Suprapubic skin (tissue), 4 donors: ENCODE data around the gene PRR35. TPM values are rescaled to one million over a fixed set of nuclear protein-coding genes. Genes with fewer than 3 reads are reported as not detected.
A peak's percentile ranks its signal among the peaks of the same experiment; 100 is the strongest.

ENCODE experiments used
- DNase-seq, 2 donors: peaks; one replicate each; pipeline ENCODE4 v3.0.0-alpha.2; 2019; ENCODE audit warnings: low spot score in 2 of 2
- H3K27ac ChIP-seq: fragments of 200-600 bp; sonication (generic); one replicate; pipeline ENCODE4 v1.5.1; 2019
- H3K27me3 ChIP-seq: fragments of 200-600 bp; sonication (generic); one replicate; pipeline ENCODE4 v1.5.1; 2019
- H3K36me3 ChIP-seq: fragments of 200-600 bp; sonication (generic); one replicate; pipeline ENCODE4 v1.5.1; 2019
- H3K4me1 ChIP-seq: fragments of 200-600 bp; sonication (generic); one replicate; pipeline ENCODE4 v1.5.1; 2019
- H3K4me3 ChIP-seq: fragments of 200-600 bp; sonication (generic); one replicate; pipeline ENCODE4 v1.5.1; 2019; ENCODE audit warnings: mild to moderate bottlenecking
- H3K9me3 ChIP-seq: fragments of 200-600 bp; sonication (generic); one replicate; pipeline ENCODE4 v1.5.1; 2019
- CTCF ChIP-seq, 2 donors: fragments of 200-600 bp in 1 of 2; fragments of 450-650 bp in 1 of 2; sonication (generic) in 1 of 2; IDR thresholded peaks; one replicate each; pipeline ENCODE4 v1.5.1; 2016 to 2019; ENCODE audit warnings: antibody characterized with exemption in 2 of 2, mild to moderate bottlenecking in 1 of 2, moderate library complexity in 1 of 2
- EP300 ChIP-seq: sonication (generic); formaldehyde crosslinking; IDR thresholded peaks from one replicate; pipeline ENCODE4 v1.6.1; 2017; ENCODE audit warnings: antibody characterized with exemption
- POLR2A ChIP-seq, 2 donors: fragments of 450-650 bp; IDR thresholded peaks; one replicate each; pipeline ENCODE4 v1.6.1; 2017; ENCODE audit warnings: antibody characterized with exemption in 2 of 2, mild to moderate bottlenecking in 2 of 2, moderate library complexity in 2 of 2
- POLR2AphosphoS5 ChIP-seq, 3 donors: sonication (generic); formaldehyde crosslinking; IDR thresholded peaks; one replicate each; pipeline ENCODE4 v1.6.1; 2017; ENCODE audit warnings: antibody characterized with exemption in 3 of 3
- whole genome bisulfite sequencing: methylation state at CpG from one replicate; pipeline ENCODE4 v1.1.5; 2018; 5-methylcytosine and 5-hydroxymethylcytosine counted together
- total RNA-seq, 4 donors: library from RNA; depleted of rRNA; stranded (reverse); fragments of >200 nt; gene quantifications; one replicate each; pipeline ENCODE4 v1.1.0, GENCODE V29; 2016

PRR35 gene
- total RNA-seq, 4 donors from 2014 or later = not detected

GRCh38 chr16:546909-547770 lies 13.1 kb upstream of the PRR35 start:
- Histone ChIP-seq H3K27ac (no peak overlapping the region), H3K36me3 (peaks cover 41% of the 10 kb centered on the region), H3K9me3 (no peaks in the 10 kb centered on the region), H3K4me3 (peak overlapping the region; percentile 33), H3K27me3 (no peaks in the 10 kb centered on the region), H3K4me1 (peaks cover 7% of the 10 kb centered on the region)
- no peak for DNase-seq
- 60% methylated on average over 20 of the region's 60 CpGs for WGBS
- TF ChIP-seq POLR2AphosphoS5 (IDR thresholded peaks at IDR 0.05) (no peak), EP300 (no peak), POLR2A (IDR thresholded peaks at IDR 0.05) (no peak), CTCF (IDR thresholded peaks at IDR 0.05) (peak; percentile 34 to 69)

- no peak for DNase-seq
- Histone ChIP-seq H3K36me3 (peaks cover 56% of the 10 kb centered on the region), H3K9me3 (no peaks in the 10 kb centered on the region), H3K4me3 (no peak overlapping the region), H3K27ac (no peak overlapping the region), H3K27me3 (no peaks in the 10 kb centered on the region), H3K4me1 (peaks cover 7% of the 10 kb centered on the region)
- TF ChIP-seq POLR2A (IDR thresholded peaks at IDR 0.05) = no peak
- WGBS = no CpG with 5 or more reads among the region's 21 CpGs
These were observed 11.6 kb upstream of the PRR35 start for GRCh38 chr16:548586-548985.

- Histone ChIP-seq H3K4me3 (no peak overlapping the region), H3K4me1 (peaks cover 15% of the 10 kb centered on the region), H3K9me3 (no peaks in the 10 kb centered on the region), H3K27ac (no peak overlapping the region), H3K36me3 (peaks cover 61% of the 10 kb centered on the region), H3K27me3 (no peaks in the 10 kb centered on the region)
- 98% methylated on average over 22 of the region's 54 CpGs for WGBS
- TF ChIP-seq EP300 = no peak
- TF ChIP-seq POLR2A (IDR thresholded peaks at IDR 0.05) = no peak
- no peak for TF ChIP-seq CTCF (IDR thresholded peaks at IDR 0.05)
- no peak for TF ChIP-seq POLR2AphosphoS5 (IDR thresholded peaks at IDR 0.05)
- DNase-seq = no peak
These were observed 10.5 kb upstream of the PRR35 start for GRCh38 chr16:549544-550263.

- H3K36me3 ChIP-seq = peaks cover 61% of the 10 kb centered on the region
- H3K4me3 ChIP-seq = no peak overlapping the region
- WGBS = no CpG with 5 or more reads among the region's 28 CpGs
These were observed 9.0 kb upstream of the PRR35 start for GRCh38 chr16:551210-551609.

GRCh38 chr16:552171-552570 lies 8.0 kb upstream of the PRR35 start:
- no peak overlapping the region for H3K4me3 ChIP-seq
- peaks cover under 1% of the 10 kb centered on the region for H3K27me3 ChIP-seq
- DNase-seq = no peak
- H3K27ac ChIP-seq = no peak overlapping the region
- H3K4me1 ChIP-seq = peaks cover 24% of the 10 kb centered on the region
- peaks cover 57% of the 10 kb centered on the region for H3K36me3 ChIP-seq
- 97% methylated on average over 6 of the region's 35 CpGs for WGBS
- TF ChIP-seq POLR2AphosphoS5 (IDR thresholded peaks at IDR 0.05) (no peak), POLR2A (IDR thresholded peaks at IDR 0.05) (no peak), CTCF (IDR thresholded peaks at IDR 0.05) (no peak), EP300 (no peak)
- no peaks in the 10 kb centered on the region for H3K9me3 ChIP-seq

More at GRCh38 chr16:551210-551609, 9.0 kb upstream of the PRR35 start:
- Histone ChIP-seq H3K4me1 (peaks cover 25% of the 10 kb centered on the region), H3K27ac (no peak overlapping the region), H3K9me3 (no peaks in the 10 kb centered on the region), H3K27me3 (no peaks in the 10 kb centered on the region)
- TF ChIP-seq POLR2A (IDR thresholded peaks at IDR 0.05) (no peak), CTCF (IDR thresholded peaks at IDR 0.05) (no peak), POLR2AphosphoS5 (IDR thresholded peaks at IDR 0.05) (no peak), EP300 (no peak)
- DNase-seq = no peak
